ENCODE results near the gene TMED10. TPM values are rescaled to one million over a fixed set of nuclear protein-coding genes. Genes with fewer than 3 reads are reported as not detected.
A peak's percentile ranks its signal among the peaks of the same experiment; 100 is the strongest.

TMED10 gene
- total RNA-seq, 1 experiment from 2014 or later, result 255 TPM

GRCh38 chr14:75134644-75135043 lies 41.8 kb downstream of the TMED10 start:
- no TSS peak for BruUV-seq (replicated peaks)
- H3K36me3 ChIP-seq (ENCODE audit: control insufficient read depth, insufficient read depth, low read length), result peaks cover 2% of the 10 kb centered on the region; the same call in 1 of the 2 replicates
- intact Hi-C loops (cut with micrococcal nuclease; ENCODE audit: unreplicated experiment), result no loop called here
- DNase-seq, result no peak
- no peaks in the 10 kb centered on the region for H3K9me3 ChIP-seq
- Mint-ChIP-seq H3K36me3 (ENCODE audit: insufficient read depth, unreplicated experiment) (peaks cover 41% of the 10 kb centered on the region), H3K4me3 (ENCODE audit: unreplicated experiment) (no peak overlapping the region), H3K27ac (ENCODE audit: unreplicated experiment) (no peak overlapping the region), H3K27me3 (ENCODE audit: insufficient read depth, unreplicated experiment) (no peaks in the 10 kb centered on the region), H3K4me1 (ENCODE audit: low read depth, unreplicated experiment) (peaks cover 7% of the 10 kb centered on the region), H3K9me3 (ENCODE audit: unreplicated experiment) (no peaks in the 10 kb centered on the region)
- H3K4me3 ChIP-seq (ENCODE audit: low read depth, low read length), result no peak overlapping the region
- ChIA-PET POLR2A (no interaction called here), CTCF (no interaction called here)
- TF ChIP-seq CTCF (IDR thresholded peaks at IDR 0.05; ENCODE audit: insufficient read depth in 1 of 2, low read depth in 1 of 2, low read length in 1 of 2, severe bottlenecking in 1 of 2, unreplicated experiment in 1 of 2), result no peak
- H3K27me3 ChIP-seq (replicated peaks; ENCODE audit: control insufficient read depth, insufficient read depth, low read length), result no peaks in the 10 kb centered on the region
- H3K4me1 ChIP-seq, result no peaks in the 10 kb centered on the region

- TF ChIP-seq CTCF (IDR thresholded peaks at IDR 0.05; ENCODE audit: insufficient read depth in 1 of 2, low read depth in 1 of 2, low read length in 1 of 2, severe bottlenecking in 1 of 2, unreplicated experiment in 1 of 2), result no peak
- intact Hi-C loops (cut with micrococcal nuclease; ENCODE audit: unreplicated experiment), result loop anchor here (2.0 kb wide), 2 partner anchors 71 to 355 kb away; no protein-coding TSS in a partner anchor
- H3K4me3 ChIP-seq (ENCODE audit: low read depth, low read length), result no peak overlapping the region
- Mint-ChIP-seq H3K4me3 (ENCODE audit: unreplicated experiment) (no peak overlapping the region), H3K4me1 (ENCODE audit: low read depth, unreplicated experiment) (no peaks in the 10 kb centered on the region), H3K9me3 (ENCODE audit: unreplicated experiment) (no peaks in the 10 kb centered on the region), H3K36me3 (ENCODE audit: insufficient read depth, unreplicated experiment) (peaks cover 36% of the 10 kb centered on the region), H3K27me3 (ENCODE audit: insufficient read depth, unreplicated experiment) (no peaks in the 10 kb centered on the region), H3K27ac (ENCODE audit: unreplicated experiment) (no peak overlapping the region)
- no peaks in the 10 kb centered on the region for H3K9me3 ChIP-seq
- POLR2A ChIA-PET, result no interaction called here
- H3K27me3 ChIP-seq (replicated peaks; ENCODE audit: control insufficient read depth, insufficient read depth, low read length), result no peaks in the 10 kb centered on the region
- H3K4me1 ChIP-seq, result no peaks in the 10 kb centered on the region
- CTCF ChIA-PET, result interaction anchor here (0.6 kb wide), 1 partner anchor 17 kb away, joined by 3 read pairs; no protein-coding TSS in a partner anchor
- no TSS peak for BruUV-seq (replicated peaks)
- DNase-seq, result no peak
- H3K36me3 ChIP-seq (ENCODE audit: control insufficient read depth, insufficient read depth, low read length), result peaks cover 2% of the 10 kb centered on the region; the same call in 1 of the 2 replicates
Measured at GRCh38 chr14:75133597-75133996, 42.8 kb downstream of the TMED10 start.

- 0 out of 2 replicates have a peak, but pooled peaks cover 7% of the 10 kb centered on the region for H3K4me1 ChIP-seq
- H3K27ac Mint-ChIP-seq (ENCODE audit: unreplicated experiment), result peak overlapping the region; percentile 51
- no peaks in the 10 kb centered on the region for H3K9me3 ChIP-seq
- no peaks in the 10 kb centered on the region for H3K9me3 Mint-ChIP-seq (ENCODE audit: unreplicated experiment)
- peak; percentile 62 to 75 for TF ChIP-seq CTCF (IDR thresholded peaks at IDR 0.05; ENCODE audit: insufficient read depth in 1 of 2, low read depth in 1 of 2, low read length in 1 of 2, severe bottlenecking in 1 of 2, unreplicated experiment in 1 of 2)
- intact Hi-C loops (cut with micrococcal nuclease; ENCODE audit: unreplicated experiment), result loop anchor here (1.0 to 2.0 kb wide), 5 partner anchors 72 to 356 kb away; no protein-coding TSS in a partner anchor
- ChIA-PET POLR2A (interaction anchor here (0.6 kb wide), 2 partner anchors 73 to 141 kb away, joined by 7 read pairs; no protein-coding TSS in a partner anchor), CTCF (interaction anchor here (0.6 to 1.0 kb wide), 5 partner anchors 87 to 388 kb away, joined by 3 to 7 read pairs (median 4); no protein-coding TSS in a partner anchor)
- DNase-seq, result peak; percentile 62 to 80
- no peaks in the 10 kb centered on the region for H3K27me3 ChIP-seq (replicated peaks; ENCODE audit: control insufficient read depth, insufficient read depth, low read length)
- H3K27me3 Mint-ChIP-seq (ENCODE audit: insufficient read depth, unreplicated experiment), result no peaks in the 10 kb centered on the region
- H3K4me3 ChIP-seq (ENCODE audit: low read depth, low read length), result no peak overlapping the region
- no peaks in the 10 kb centered on the region for H3K4me1 Mint-ChIP-seq (ENCODE audit: low read depth, unreplicated experiment)
- no peak overlapping the region for H3K4me3 Mint-ChIP-seq (ENCODE audit: unreplicated experiment)
- no TSS peak for BruUV-seq (replicated peaks)
- H3K36me3 ChIP-seq (ENCODE audit: control insufficient read depth, insufficient read depth, low read length), result peaks cover 2% of the 10 kb centered on the region; the same call in 1 of the 2 replicates
- peaks cover 41% of the 10 kb centered on the region for H3K36me3 Mint-ChIP-seq (ENCODE audit: insufficient read depth, unreplicated experiment)
Measured at GRCh38 chr14:75132382-75133086, 43.9 kb downstream of the TMED10 start.
